Heart right ventricle (tissue), 16 donors: Measurements from ENCODE around the gene PRR5L. TPM values are rescaled to one million over a fixed set of nuclear protein-coding genes. Genes with fewer than 3 reads are reported as not detected.
A peak's percentile ranks its signal among the peaks of the same experiment; 100 is the strongest.

Source experiments
- ATAC-seq, 8 donors: fragments of 200-7000 bp; cut with Tn5 transposase; one replicate each; pipeline ENCODE4 v1.9.1; 2020; ENCODE audit warnings: mild to moderate bottlenecking in 8 of 8, moderate library complexity in 8 of 8, moderate number of reproducible peaks in 1 of 8
- DNase-seq, 2 donors: peaks; one replicate each; pipeline ENCODE4 v3.0.0-alpha.2; 2020
- H3K27ac ChIP-seq, 10 donors: fragments of 200-600 bp; sonication (generic) in 2 of 10; one replicate each; pipeline versions ENCODE4 v1.5.0 to v1.8.0; 2020 to 2022; ENCODE audit warnings: mild to moderate bottlenecking in 3 of 10
- H3K27me3 ChIP-seq, 7 donors: fragments of 200-600 bp; one replicate each; pipeline ENCODE4 v1.8.0; 2021 to 2022; ENCODE audit warnings: mild to moderate bottlenecking in 2 of 7
- H3K36me3 ChIP-seq, 9 donors: fragments of 200-600 bp; sonication (generic) in 1 of 9; one replicate each; pipeline versions ENCODE4 v1.5.0 to v1.8.0; 2020 to 2022; ENCODE audit warnings: mild to moderate bottlenecking in 2 of 9
- H3K4me1 ChIP-seq, 9 donors: fragments of 200-600 bp; sonication (generic) in 1 of 9; one replicate each; pipeline versions ENCODE4 v1.5.0 to v1.8.0; 2020 to 2022; ENCODE audit warnings: mild to moderate bottlenecking in 4 of 9
- H3K4me3 ChIP-seq, 10 donors: fragments of 200-600 bp; sonication (generic) in 2 of 10; one replicate each; pipeline versions ENCODE4 v1.5.0 to v1.8.0; 2020 to 2022; ENCODE audit warnings: mild to moderate bottlenecking in 7 of 10, moderate library complexity in 2 of 10
- H3K9me3 ChIP-seq, 11 donors: fragments of 200-600 bp in 10 of 11; sonication (generic) in 2 of 11; one replicate each; pipeline versions ENCODE4 v1.5.0 to v1.8.0; 2013 to 2022; ENCODE audit warnings: mild to moderate bottlenecking in 2 of 11, control low read depth in 1 of 11, moderate library complexity in 1 of 11
- WGBS, 2 donors: extraction: QIAGEN DNeasy Blood & Tissue Kit; methylation state at CpG; one replicate each; pipeline ENCODE4 v1.1.7; 2013; ENCODE audit warnings: inconsistent platforms in 1 of 2; 5-methylcytosine and 5-hydroxymethylcytosine counted together
- intact Hi-C, 10 donors: fragments of 100-400 bp; cut with DNase I; formaldehyde crosslinking; loops; one replicate each; pipeline versions ENCODE4 v1.11.1 to v1.14.2; 2022
- polyA plus RNA-seq, 2 donors: library from polyadenylated mRNA; stranded (reverse); fragments of 200-250 nt; gene quantifications; one replicate each; pipeline ENCODE4 v1.2.3, GENCODE V29; 2013
- total RNA-seq, 10 donors: library from RNA; stranded (reverse); fragmentation: NEBNext Ultra II Directional in 3 of 10; extraction: Animal tissue kit (Norgen Biotek cat#: 25700) in 3 of 10; gene quantifications; one replicate each; pipeline versions ENCODE4 v1.2.1 to v1.2.4, GENCODE V29; 2021 to 2023
- TF ChIP-seq, protein P1 (sequence below), 9 donors: fragments of 200-600 bp; sonication (generic) in 2 of 9; IDR thresholded peaks; one replicate each; pipeline versions ENCODE4 v1.5.0 to v1.8.0; 2021 to 2022; ENCODE audit warnings: antibody characterized with exemption in 9 of 9, mild to moderate bottlenecking in 5 of 9, moderate library complexity in 1 of 9
- donor health status: Arrhythmogenic right ventricular cardiomyopathy.
- donor health status: ischemic (EF 13 %, LVEDD 7.1; RV severe dilation, severe dysfunction).
- donor health status: healthy with polysubstance abuse.
- donor health status: DM: no; HTN: yes; CAD: no.
- donor health status: DM: no; HTN: no; CAD: no.
- donor health status: ischemic (EF 25% LVEDD 6.9; RV normal size, moderate dysfunction).
- donor health status: ischemic (EF 25% LVEDD 5.7; RV mildly dilated, moderate dysfunction).
- donor health status: healthy.
- donor health status: DM: yes; HTN: yes; CAD: no.
- donor health status: Ischemic cardiomyopathy.
- donor health status: ischemic (EF 35%, LVEDD 5.7; RV mildly dilated, moderate dysfunction).
- donor health status: nonischemic (EF 11% LVEDD 7.7; RV severe dilation, severe dysfunction).
- donor health status: DM: yes; HTN: yes; CAD: no.
- donor health status: PGD.
- donor health status: ischemic (EF 29% LVEDD 5.4; RV normal size, mild dysfunction).
- donor health status: nonischemic (EF 23%, LVEDD 6.1; RV moderate dilation, normal function).

The PRR5L gene
- total and polyA plus RNA-seq, 12 donors, result 0.80 to 10.7 (median 2.4) TPM

- H3K4me1 ChIP-seq, result peaks cover 0 to 26% (median 9%) of the 10 kb centered on the region in 9 donors
- DNase-seq (no peak), ATAC-seq (no peak)
- no peaks in the 10 kb centered on the region for H3K9me3 ChIP-seq
- H3K27me3 ChIP-seq, result peaks cover 0 to 8% (median 0%) of the 10 kb centered on the region in 7 donors
- WGBS, 2 donors, result 80% methylated on average over 3 of the region's 3 CpGs
- H3K4me3 ChIP-seq, result no peak overlapping the region
- intact Hi-C loops, result no loop called here
- TF ChIP-seq, protein P1, sequence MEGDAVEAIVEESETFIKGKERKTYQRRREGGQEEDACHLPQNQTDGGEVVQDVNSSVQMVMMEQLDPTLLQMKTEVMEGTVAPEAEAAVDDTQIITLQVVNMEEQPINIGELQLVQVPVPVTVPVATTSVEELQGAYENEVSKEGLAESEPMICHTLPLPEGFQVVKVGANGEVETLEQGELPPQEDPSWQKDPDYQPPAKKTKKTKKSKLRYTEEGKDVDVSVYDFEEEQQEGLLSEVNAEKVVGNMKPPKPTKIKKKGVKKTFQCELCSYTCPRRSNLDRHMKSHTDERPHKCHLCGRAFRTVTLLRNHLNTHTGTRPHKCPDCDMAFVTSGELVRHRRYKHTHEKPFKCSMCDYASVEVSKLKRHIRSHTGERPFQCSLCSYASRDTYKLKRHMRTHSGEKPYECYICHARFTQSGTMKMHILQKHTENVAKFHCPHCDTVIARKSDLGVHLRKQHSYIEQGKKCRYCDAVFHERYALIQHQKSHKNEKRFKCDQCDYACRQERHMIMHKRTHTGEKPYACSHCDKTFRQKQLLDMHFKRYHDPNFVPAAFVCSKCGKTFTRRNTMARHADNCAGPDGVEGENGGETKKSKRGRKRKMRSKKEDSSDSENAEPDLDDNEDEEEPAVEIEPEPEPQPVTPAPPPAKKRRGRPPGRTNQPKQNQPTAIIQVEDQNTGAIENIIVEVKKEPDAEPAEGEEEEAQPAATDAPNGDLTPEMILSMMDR (IDR thresholded peaks at IDR 0.05), result peak in 1 of 9 donors; percentile 20
- H3K27ac ChIP-seq, result no peak overlapping the region
- H3K36me3 ChIP-seq, result no peaks in the 10 kb centered on the region
Measured at GRCh38 chr11:36352922-36353321, 56.8 kb downstream of the PRR5L start.

DNA sequence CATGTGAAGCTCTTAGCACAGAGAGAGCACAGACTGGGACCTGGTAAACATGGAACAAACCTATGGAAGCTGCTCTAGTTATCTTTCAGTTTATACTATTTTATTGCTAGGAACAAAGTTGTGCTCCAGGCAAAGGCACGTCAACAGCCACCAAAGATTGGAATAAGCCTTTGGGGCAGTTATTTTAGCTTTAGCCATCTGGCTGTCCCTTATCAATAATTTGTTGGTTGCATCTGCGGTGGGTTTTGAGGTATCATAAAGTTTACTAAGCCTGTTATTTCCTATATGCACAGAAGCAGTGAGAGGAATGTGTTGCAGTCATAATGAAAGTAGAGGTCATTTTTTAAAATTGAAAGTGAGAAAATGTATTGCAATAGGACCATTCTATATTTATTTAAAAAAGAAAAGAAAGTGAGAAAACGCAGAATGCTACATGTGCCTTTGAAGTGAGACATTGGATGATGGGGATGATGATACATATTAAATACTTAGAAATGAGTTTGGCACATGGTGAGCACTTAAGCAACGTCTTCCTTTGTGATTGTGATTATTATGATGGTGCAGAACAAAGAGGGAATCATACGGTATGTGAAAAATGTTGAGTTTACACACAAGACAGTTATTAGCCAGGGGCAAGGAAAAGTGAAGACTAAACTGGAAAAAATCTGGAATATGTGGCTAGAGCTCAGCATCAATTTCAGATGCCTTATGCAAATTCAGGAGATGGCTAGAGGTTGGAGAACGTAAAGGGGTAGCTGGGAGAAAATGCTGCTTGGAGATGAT is 58.3 kb downstream of the PRR5L start:
- Histone ChIP-seq H3K9me3 (no peaks in the 10 kb centered on the region), H3K27me3 (peaks cover 0 to 8% (median 0%) of the 10 kb centered on the region in 7 donors), H3K4me1 (peaks cover 0 to 26% (median 4%) of the 10 kb centered on the region in 9 donors), H3K4me3 (no peak overlapping the region), H3K36me3 (no peaks in the 10 kb centered on the region), H3K27ac (no peak overlapping the region)
- ATAC-seq (no peak), DNase-seq (no peak)
- WGBS, 2 donors, result 69 to 73% methylated on average over 6 of the region's 6 CpGs
- TF ChIP-seq, protein P1 (IDR thresholded peaks at IDR 0.05), result no peak
- intact Hi-C loops, result no loop called here

GRCh38 chr11:36356201-36356600 is 60.1 kb downstream of the PRR5L start:
- peak in 3 of 8 donors; percentile 25 to 53 (median 42) for ATAC-seq
- H3K27ac ChIP-seq, result peak overlapping the region in 1 of 10 donors; percentile 15
- intact Hi-C loops, result no loop called here

GRCh38 chr11:36357831-36358230 is 61.7 kb downstream of the PRR5L start:
- TF ChIP-seq, protein P1 (IDR thresholded peaks at IDR 0.05), result no peak
- intact Hi-C loops, result no loop called here
- 40 to 57% methylated on average over 2 of the region's 2 CpGs for WGBS, 2 donors
- no peak for DNase-seq
- Histone ChIP-seq H3K4me1 (peaks cover 0 to 44% (median 0%) of the 10 kb centered on the region in 9 donors), H3K9me3 (no peaks in the 10 kb centered on the region), H3K27me3 (peaks cover 0 to 7% (median 0%) of the 10 kb centered on the region in 7 donors), H3K4me3 (no peak overlapping the region), H3K27ac (no peak overlapping the region), H3K36me3 (no peaks in the 10 kb centered on the region)
- no peak for ATAC-seq

More at GRCh38 chr11:36356201-36356600, 60.1 kb downstream of the PRR5L start:
- Histone ChIP-seq H3K4me1 (peaks cover 0 to 28% (median 0%) of the 10 kb centered on the region in 9 donors), H3K4me3 (no peak overlapping the region), H3K27me3 (peaks cover 0 to 8% (median 0%) of the 10 kb centered on the region in 7 donors), H3K9me3 (no peaks in the 10 kb centered on the region), H3K36me3 (no peaks in the 10 kb centered on the region)
- DNase-seq, result no peak
- TF ChIP-seq, protein P1 (IDR thresholded peaks at IDR 0.05), result no peak
- 74 to 81% methylated on average over 2 of the region's 2 CpGs for WGBS, 2 donors
